ENCODE measurements around the gene CDHR3. TPM values are rescaled to one million over a fixed set of nuclear protein-coding genes. Genes with fewer than 3 reads are reported as not detected.

The CDHR3 gene
- total and polyA plus RNA-seq, 9 of the 15 experiments (the other 6 are each of a cell fraction or from before 2014, with no cell fraction given): 0.03 to 0.66 (median 0.24) TPM; not detected in 1

DNA sequence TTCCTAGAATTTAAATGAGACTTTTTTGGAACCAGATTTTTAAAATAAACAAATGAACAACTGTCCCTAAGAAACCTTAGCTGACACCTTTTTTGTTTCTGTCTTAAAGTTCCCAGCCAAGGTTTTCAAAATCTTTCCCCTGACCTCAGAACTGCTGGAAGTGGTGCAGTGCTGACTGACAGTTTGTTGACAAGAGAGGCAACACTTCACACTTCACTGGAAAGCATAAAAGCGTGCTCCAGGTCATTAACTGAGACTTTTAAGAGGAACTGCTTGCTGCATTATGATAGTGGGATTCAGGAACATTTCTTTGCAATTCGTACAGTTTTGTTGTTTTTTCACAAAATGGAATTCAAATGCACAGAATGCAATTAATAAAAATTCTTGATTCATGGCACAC lies 112.9 kb downstream of the CDHR3 start:
- no peak overlapping the region for H3K4me2 ChIP-seq (ENCODE audit: insufficient read depth, low read length)
- no peak for ATAC-seq
- intact Hi-C loops (cut with micrococcal nuclease) (no loop called here), in situ Hi-C loops (cut with MboI) (no loop called here)
- H4K20me1 ChIP-seq (replicated peaks; ENCODE audit: control insufficient read depth, insufficient read depth, low read length): peaks cover 8% of the 10 kb centered on the region; the same call in 1 of the 2 replicates
- no peak for DNase-seq (ENCODE audit: extremely low read depth in 1 of 4, low spot score in 3 of 4)
- BruUV-seq (replicated peaks): no TSS peak
- WGBS (ENCODE audit: insufficient coverage, low coverage, missing lambda C conversion rate): 2% methylated on average over 2 of the region's 2 CpGs
- no peaks in the 10 kb centered on the region for H3K9me1 ChIP-seq (ENCODE audit: control insufficient read depth, insufficient read depth, low read length)
- H3K9me3 ChIP-seq (replicated peaks; ENCODE audit: control insufficient read depth, insufficient read depth, low read depth, low read length): no peaks in the 10 kb centered on the region
- H3K4me3 ChIP-seq: no peak overlapping the region
- ChIA-PET CTCF (ENCODE audit: low intra/inter-chr PET ratio) (no interaction called here), POLR2A (interaction anchor here (0.6 kb wide), 1 partner anchor 1214 kb away, joined by 3 read pairs; no protein-coding TSS in a partner anchor)
- no peak overlapping the region for H2AFZ ChIP-seq (ENCODE audit: low read depth, low read length)
- no peak for FAIRE-seq
- no peaks in the 10 kb centered on the region for H3K36me3 ChIP-seq (ENCODE audit: control insufficient read depth, insufficient read depth, low read length)
- H3K27ac ChIP-seq (ENCODE audit: extremely low read depth, low read depth, low read length): no peak overlapping the region
- no peaks in the 10 kb centered on the region for H3K79me2 ChIP-seq (ENCODE audit: control insufficient read depth, insufficient read depth, low read length)
- H3K4me1 ChIP-seq (replicated peaks in 1 of 2; ENCODE audit: control insufficient read depth in 2 of 2, insufficient read depth in 2 of 2, low read length in 2 of 2): peaks cover 7 to 26% of the 10 kb centered on the region in 2 experiments
- peaks cover 9 to 21% of the 10 kb centered on the region in 2 experiments; a peak in 3 of 5 replicates for H3K27me3 ChIP-seq (ENCODE audit: control insufficient read depth in 2 of 2, insufficient read depth in 2 of 2, low read length in 2 of 2)
- H3K9ac ChIP-seq (ENCODE audit: insufficient read depth in 1 of 2, low read depth in 2 of 2, low read length in 2 of 2): no peak overlapping the region
- no peak for TF ChIP-seq KLF6 (CRISPR knock-in tag; IDR thresholded peaks at IDR 0.05; ENCODE audit: borderline replicate concordance)
- TF ChIP-seq GATAD2A (IDR thresholded peaks at IDR 0.05): no peak
- TF ChIP-seq RAD51 (IDR thresholded peaks at IDR 0.05; ENCODE audit: borderline replicate concordance, low read depth): no peak
- peak; percentile 76 for TF ChIP-seq L3MBTL2 (IDR thresholded peaks at IDR 0.05)
- TF ChIP-seq, protein P1, sequence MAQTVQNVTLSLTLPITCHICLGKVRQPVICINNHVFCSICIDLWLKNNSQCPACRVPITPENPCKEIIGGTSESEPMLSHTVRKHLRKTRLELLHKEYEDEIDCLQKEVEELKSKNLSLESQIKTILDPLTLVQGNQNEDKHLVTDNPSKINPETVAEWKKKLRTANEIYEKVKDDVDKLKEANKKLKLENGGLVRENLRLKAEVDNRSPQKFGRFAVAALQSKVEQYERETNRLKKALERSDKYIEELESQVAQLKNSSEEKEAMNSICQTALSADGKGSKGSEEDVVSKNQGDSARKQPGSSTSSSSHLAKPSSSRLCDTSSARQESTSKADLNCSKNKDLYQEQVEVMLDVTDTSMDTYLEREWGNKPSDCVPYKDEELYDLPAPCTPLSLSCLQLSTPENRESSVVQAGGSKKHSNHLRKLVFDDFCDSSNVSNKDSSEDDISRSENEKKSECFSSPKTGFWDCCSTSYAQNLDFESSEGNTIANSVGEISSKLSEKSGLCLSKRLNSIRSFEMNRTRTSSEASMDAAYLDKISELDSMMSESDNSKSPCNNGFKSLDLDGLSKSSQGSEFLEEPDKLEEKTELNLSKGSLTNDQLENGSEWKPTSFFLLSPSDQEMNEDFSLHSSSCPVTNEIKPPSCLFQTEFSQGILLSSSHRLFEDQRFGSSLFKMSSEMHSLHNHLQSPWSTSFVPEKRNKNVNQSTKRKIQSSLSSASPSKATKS (CRISPR knock-in tag; IDR thresholded peaks at IDR 0.05): no peak
- TF ChIP-seq SMAD3 (CRISPR knock-in tag; conservative IDR thresholded peaks at IDR 0.05): no peak
- TF ChIP-seq FOXP1 (CRISPR knock-in tag; IDR thresholded peaks at IDR 0.05): no peak
- no peak for TF ChIP-seq NEUROD1 (IDR thresholded peaks at IDR 0.05; ENCODE audit: borderline replicate concordance, low read depth, low read length, partially characterized antibody)
- TF ChIP-seq, protein P2, sequence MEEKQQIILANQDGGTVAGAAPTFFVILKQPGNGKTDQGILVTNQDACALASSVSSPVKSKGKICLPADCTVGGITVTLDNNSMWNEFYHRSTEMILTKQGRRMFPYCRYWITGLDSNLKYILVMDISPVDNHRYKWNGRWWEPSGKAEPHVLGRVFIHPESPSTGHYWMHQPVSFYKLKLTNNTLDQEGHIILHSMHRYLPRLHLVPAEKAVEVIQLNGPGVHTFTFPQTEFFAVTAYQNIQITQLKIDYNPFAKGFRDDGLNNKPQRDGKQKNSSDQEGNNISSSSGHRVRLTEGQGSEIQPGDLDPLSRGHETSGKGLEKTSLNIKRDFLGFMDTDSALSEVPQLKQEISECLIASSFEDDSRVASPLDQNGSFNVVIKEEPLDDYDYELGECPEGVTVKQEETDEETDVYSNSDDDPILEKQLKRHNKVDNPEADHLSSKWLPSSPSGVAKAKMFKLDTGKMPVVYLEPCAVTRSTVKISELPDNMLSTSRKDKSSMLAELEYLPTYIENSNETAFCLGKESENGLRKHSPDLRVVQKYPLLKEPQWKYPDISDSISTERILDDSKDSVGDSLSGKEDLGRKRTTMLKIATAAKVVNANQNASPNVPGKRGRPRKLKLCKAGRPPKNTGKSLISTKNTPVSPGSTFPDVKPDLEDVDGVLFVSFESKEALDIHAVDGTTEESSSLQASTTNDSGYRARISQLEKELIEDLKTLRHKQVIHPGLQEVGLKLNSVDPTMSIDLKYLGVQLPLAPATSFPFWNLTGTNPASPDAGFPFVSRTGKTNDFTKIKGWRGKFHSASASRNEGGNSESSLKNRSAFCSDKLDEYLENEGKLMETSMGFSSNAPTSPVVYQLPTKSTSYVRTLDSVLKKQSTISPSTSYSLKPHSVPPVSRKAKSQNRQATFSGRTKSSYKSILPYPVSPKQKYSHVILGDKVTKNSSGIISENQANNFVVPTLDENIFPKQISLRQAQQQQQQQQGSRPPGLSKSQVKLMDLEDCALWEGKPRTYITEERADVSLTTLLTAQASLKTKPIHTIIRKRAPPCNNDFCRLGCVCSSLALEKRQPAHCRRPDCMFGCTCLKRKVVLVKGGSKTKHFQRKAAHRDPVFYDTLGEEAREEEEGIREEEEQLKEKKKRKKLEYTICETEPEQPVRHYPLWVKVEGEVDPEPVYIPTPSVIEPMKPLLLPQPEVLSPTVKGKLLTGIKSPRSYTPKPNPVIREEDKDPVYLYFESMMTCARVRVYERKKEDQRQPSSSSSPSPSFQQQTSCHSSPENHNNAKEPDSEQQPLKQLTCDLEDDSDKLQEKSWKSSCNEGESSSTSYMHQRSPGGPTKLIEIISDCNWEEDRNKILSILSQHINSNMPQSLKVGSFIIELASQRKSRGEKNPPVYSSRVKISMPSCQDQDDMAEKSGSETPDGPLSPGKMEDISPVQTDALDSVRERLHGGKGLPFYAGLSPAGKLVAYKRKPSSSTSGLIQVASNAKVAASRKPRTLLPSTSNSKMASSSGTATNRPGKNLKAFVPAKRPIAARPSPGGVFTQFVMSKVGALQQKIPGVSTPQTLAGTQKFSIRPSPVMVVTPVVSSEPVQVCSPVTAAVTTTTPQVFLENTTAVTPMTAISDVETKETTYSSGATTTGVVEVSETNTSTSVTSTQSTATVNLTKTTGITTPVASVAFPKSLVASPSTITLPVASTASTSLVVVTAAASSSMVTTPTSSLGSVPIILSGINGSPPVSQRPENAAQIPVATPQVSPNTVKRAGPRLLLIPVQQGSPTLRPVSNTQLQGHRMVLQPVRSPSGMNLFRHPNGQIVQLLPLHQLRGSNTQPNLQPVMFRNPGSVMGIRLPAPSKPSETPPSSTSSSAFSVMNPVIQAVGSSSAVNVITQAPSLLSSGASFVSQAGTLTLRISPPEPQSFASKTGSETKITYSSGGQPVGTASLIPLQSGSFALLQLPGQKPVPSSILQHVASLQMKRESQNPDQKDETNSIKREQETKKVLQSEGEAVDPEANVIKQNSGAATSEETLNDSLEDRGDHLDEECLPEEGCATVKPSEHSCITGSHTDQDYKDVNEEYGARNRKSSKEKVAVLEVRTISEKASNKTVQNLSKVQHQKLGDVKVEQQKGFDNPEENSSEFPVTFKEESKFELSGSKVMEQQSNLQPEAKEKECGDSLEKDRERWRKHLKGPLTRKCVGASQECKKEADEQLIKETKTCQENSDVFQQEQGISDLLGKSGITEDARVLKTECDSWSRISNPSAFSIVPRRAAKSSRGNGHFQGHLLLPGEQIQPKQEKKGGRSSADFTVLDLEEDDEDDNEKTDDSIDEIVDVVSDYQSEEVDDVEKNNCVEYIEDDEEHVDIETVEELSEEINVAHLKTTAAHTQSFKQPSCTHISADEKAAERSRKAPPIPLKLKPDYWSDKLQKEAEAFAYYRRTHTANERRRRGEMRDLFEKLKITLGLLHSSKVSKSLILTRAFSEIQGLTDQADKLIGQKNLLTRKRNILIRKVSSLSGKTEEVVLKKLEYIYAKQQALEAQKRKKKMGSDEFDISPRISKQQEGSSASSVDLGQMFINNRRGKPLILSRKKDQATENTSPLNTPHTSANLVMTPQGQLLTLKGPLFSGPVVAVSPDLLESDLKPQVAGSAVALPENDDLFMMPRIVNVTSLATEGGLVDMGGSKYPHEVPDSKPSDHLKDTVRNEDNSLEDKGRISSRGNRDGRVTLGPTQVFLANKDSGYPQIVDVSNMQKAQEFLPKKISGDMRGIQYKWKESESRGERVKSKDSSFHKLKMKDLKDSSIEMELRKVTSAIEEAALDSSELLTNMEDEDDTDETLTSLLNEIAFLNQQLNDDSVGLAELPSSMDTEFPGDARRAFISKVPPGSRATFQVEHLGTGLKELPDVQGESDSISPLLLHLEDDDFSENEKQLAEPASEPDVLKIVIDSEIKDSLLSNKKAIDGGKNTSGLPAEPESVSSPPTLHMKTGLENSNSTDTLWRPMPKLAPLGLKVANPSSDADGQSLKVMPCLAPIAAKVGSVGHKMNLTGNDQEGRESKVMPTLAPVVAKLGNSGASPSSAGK (IDR thresholded peaks at IDR 0.05): 0 out of 2 replicates have a peak, but pooled peaks have one; percentile 11
- TF ChIP-seq MED1 (CRISPR knock-in tag; IDR thresholded peaks at IDR 0.05; ENCODE audit: borderline replicate concordance): no peak

All from K562 (cell line).